Measurements from ENCODE around the gene CYTH1. TPM values are rescaled to one million over a fixed set of nuclear protein-coding genes. Genes with fewer than 3 reads are reported as not detected.
A peak's percentile ranks its signal among the peaks of the same experiment; 100 is the strongest.

CYTH1 gene
- total RNA-seq, 4 donors from 2014 or later, result 50.0 to 139 (median 83.7) TPM

GRCh38 chr17:78735832-78736525 is 46.1 kb downstream of the CYTH1 start:
- ATAC-seq (ENCODE audit: low FRiP score) (peak; percentile 41), DNase-seq (ENCODE audit: low spot score) (no peak)
- TF ChIP-seq CTCF (IDR thresholded peaks at IDR 0.05), result no peak

- DNase-seq (ENCODE audit: low spot score) (no peak), ATAC-seq (ENCODE audit: low FRiP score) (no peak)
- no peak for TF ChIP-seq CTCF (IDR thresholded peaks at IDR 0.05)
These were observed 47.1 kb downstream of the CYTH1 start for GRCh38 chr17:78734793-78735641.

GRCh38 chr17:78732354-78732753 is 49.7 kb downstream of the CYTH1 start:
- no peak for TF ChIP-seq CTCF (IDR thresholded peaks at IDR 0.05)
- DNase-seq (ENCODE audit: low spot score) (no peak), ATAC-seq (ENCODE audit: low FRiP score) (no peak)

- no peak for DNase-seq (ENCODE audit: low spot score)
- no peak for ATAC-seq (ENCODE audit: low FRiP score)
- TF ChIP-seq CTCF (IDR thresholded peaks at IDR 0.05), result no peak
These were observed 50.2 kb downstream of the CYTH1 start for GRCh38 chr17:78731904-78732303.

- ATAC-seq (ENCODE audit: low FRiP score) (no peak), DNase-seq (ENCODE audit: low spot score) (no peak)
- no peak for TF ChIP-seq CTCF (IDR thresholded peaks at IDR 0.05)
These were observed 52.4 kb downstream of the CYTH1 start for GRCh38 chr17:78729641-78730040.

- TF ChIP-seq CTCF (IDR thresholded peaks at IDR 0.05), result no peak
- ATAC-seq (ENCODE audit: low FRiP score) (no peak), DNase-seq (ENCODE audit: low spot score) (no peak)
These were observed 53.6 kb downstream of the CYTH1 start for GRCh38 chr17:78728495-78728894.

Measured in omental fat pad (tissue), 4 donors.